ENCODE data around the gene LRRC3B.

Gene LRRC3B, protein sequence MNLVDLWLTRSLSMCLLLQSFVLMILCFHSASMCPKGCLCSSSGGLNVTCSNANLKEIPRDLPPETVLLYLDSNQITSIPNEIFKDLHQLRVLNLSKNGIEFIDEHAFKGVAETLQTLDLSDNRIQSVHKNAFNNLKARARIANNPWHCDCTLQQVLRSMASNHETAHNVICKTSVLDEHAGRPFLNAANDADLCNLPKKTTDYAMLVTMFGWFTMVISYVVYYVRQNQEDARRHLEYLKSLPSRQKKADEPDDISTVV

DNA sequence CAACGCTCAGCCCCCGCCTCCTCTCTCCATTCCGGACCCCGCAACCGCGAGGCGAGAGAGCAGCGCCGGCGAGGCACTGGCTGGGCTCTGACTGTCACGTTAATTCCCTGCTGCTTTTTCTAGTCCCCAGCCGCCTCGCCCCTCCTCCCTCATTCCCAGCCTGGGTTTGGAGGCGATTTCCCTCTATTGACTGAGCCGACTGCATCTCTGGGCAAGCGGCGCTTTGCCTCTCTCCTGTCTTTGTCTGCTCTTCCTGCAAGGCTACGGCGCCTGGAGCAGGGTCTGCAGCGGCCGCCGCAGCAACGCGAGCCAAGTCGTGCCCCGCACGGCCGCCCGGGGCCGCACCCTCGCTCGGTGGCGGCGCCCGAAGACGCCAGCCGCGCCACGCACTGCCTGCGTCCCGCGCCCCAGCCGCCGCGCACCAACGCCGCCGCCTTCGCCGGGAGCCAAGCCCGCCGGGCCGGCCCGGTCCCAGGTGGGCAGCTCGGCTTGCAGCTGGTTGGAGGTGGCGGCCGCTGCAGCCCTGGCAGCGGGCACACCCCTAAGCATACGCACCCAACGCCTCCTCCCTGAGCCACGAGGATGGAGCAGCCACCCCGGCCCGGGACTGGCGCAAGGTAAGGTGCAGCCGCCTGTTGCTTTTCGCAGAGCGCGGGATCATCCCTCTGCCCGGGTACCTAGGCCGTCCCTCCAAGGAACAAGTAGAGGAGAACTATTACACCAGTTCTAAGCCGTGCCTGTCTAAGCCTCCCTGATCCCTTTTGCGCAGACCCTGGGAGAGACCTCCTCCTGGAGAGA lies at the start of gene LRRC3B:
LRRC3B (plus strand) TSS at position 152 of the 798 bp plus-strand sequence. CDS start 86,901 bp downstream, outside the sequence.
- no peak within 1 kb of the TSS for H3K4me3 ChIP-seq (ENCODE audit: low read depth, low read length)
- H3K36me3 ChIP-seq (replicated peaks) = no peaks in the 10 kb centered on the region
- in situ Hi-C loops (cut with HindIII; ENCODE audit: low pct_ligation_motif_present, low sequenced_read_pairs) = no loop called here
- no peak for DNase-seq
- TF ChIP-seq, protein P1, sequence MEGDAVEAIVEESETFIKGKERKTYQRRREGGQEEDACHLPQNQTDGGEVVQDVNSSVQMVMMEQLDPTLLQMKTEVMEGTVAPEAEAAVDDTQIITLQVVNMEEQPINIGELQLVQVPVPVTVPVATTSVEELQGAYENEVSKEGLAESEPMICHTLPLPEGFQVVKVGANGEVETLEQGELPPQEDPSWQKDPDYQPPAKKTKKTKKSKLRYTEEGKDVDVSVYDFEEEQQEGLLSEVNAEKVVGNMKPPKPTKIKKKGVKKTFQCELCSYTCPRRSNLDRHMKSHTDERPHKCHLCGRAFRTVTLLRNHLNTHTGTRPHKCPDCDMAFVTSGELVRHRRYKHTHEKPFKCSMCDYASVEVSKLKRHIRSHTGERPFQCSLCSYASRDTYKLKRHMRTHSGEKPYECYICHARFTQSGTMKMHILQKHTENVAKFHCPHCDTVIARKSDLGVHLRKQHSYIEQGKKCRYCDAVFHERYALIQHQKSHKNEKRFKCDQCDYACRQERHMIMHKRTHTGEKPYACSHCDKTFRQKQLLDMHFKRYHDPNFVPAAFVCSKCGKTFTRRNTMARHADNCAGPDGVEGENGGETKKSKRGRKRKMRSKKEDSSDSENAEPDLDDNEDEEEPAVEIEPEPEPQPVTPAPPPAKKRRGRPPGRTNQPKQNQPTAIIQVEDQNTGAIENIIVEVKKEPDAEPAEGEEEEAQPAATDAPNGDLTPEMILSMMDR (IDR thresholded peaks at IDR 0.05; ENCODE audit: low read depth, low read length, missing control alignments) = no peak
- no peak within 1 kb of the TSS for H3K27ac ChIP-seq
- peaks cover 22% of the 10 kb centered on the region for H3K27me3 ChIP-seq (replicated peaks)

DNA sequence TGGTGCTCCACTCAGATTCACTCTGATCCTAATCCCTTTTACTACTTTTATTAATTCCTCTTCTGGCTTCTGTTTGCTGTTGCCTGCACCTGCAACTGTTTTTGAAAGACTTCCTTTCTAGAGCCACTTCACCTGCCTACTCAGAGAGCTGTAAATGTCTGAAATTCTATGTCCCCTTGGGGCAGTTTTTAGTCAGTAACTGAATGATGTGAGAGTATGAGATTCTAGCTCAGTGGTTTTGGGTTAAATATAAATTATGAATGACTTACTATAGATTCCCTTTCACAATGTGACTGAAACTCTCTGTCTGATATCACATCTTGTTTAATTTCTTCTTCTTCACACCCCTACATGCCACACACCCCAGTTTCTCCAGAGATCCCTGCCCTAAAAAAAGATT lies 47.8 kb upstream of the LRRC3B start:
- no peaks in the 10 kb centered on the region for H3K36me3 ChIP-seq (replicated peaks)
- in situ Hi-C loops (cut with HindIII; ENCODE audit: low pct_ligation_motif_present, low sequenced_read_pairs) = no loop called here
- no peak overlapping the region for H3K4me3 ChIP-seq (ENCODE audit: low read depth, low read length)
- H3K27ac ChIP-seq = no peak overlapping the region
- DNase-seq = no peak
- no peaks in the 10 kb centered on the region for H3K27me3 ChIP-seq (replicated peaks)
- TF ChIP-seq, protein P1 (IDR thresholded peaks at IDR 0.05; ENCODE audit: low read depth, low read length, missing control alignments) = no peak

DNA sequence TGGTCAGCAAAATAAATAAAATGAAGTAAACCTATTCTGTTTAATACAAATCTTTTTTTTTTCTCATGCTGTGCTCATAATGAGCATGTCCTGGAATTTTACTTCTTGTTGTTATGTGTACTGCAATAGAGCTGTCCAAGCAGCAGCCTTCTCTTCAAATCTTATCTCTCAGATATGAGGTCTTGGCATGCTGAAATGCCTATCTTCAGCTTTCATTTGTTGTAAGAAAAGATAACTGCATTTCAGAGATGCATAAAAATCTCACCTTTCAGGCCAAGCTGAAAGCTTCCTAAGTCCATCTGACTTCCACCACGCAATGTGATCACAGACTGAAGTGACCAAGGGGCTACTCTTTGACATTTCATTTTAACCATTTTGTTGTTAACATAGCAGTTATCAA lies 43.5 kb upstream of the LRRC3B start:
- DNase-seq = no peak
- H3K27ac ChIP-seq = no peak overlapping the region
- TF ChIP-seq, protein P1 (IDR thresholded peaks at IDR 0.05; ENCODE audit: low read depth, low read length, missing control alignments) = no peak
- no peaks in the 10 kb centered on the region for H3K27me3 ChIP-seq (replicated peaks)
- H3K4me3 ChIP-seq (ENCODE audit: low read depth, low read length) = no peak overlapping the region
- H3K36me3 ChIP-seq (replicated peaks) = no peaks in the 10 kb centered on the region
- in situ Hi-C loops (cut with HindIII; ENCODE audit: low pct_ligation_motif_present, low sequenced_read_pairs) = no loop called here

DNA sequence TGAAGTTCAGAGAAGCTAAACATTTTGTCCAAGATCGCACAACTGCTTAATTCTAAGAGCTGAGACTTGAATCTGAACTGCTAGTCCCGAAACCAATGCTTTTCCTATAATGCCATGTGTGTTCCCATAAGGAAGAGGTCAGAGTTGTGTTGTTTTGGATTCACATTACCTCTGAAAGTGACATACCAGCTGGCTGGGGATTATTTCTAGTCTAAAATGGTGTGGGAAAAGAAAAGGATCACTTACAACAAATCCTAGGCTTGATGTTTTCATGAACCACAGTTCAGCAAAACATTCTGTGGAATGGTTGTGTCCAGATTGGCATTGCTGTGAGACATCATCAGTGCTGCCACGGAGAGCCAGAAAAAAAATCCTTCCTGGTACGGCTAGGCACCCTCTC lies 35.0 kb upstream of the LRRC3B start:
- no peak overlapping the region for H3K4me3 ChIP-seq (ENCODE audit: low read depth, low read length)
- TF ChIP-seq, protein P1 (IDR thresholded peaks at IDR 0.05; ENCODE audit: low read depth, low read length, missing control alignments) = no peak
- no peak overlapping the region for H3K27ac ChIP-seq
- DNase-seq = no peak
- no peaks in the 10 kb centered on the region for H3K27me3 ChIP-seq (replicated peaks)
- H3K36me3 ChIP-seq (replicated peaks) = no peaks in the 10 kb centered on the region
- in situ Hi-C loops (cut with HindIII; ENCODE audit: low pct_ligation_motif_present, low sequenced_read_pairs) = no loop called here

DNA sequence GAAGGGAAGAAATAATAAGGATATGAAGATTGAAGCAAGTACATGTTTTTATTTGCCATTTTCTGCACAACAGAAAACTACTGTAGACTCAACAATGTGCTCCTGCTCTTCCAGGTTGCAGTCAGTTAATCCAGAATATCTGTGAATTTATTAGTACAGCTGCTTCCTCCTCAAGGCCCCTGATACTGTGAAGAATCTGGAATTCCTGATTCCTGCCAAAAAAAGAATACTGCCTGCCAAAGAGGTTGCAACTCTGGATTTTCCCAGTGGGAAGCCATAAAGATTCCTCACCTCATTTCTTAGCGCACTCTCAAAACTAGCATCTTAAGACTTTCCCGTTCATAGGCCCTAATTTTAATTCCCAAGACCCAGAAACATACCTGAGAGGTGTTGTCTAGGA lies 33.6 kb upstream of the LRRC3B start:
- Histone ChIP-seq H3K4me3 (ENCODE audit: low read depth, low read length) (no peak overlapping the region), H3K27me3 (replicated peaks) (no peaks in the 10 kb centered on the region), H3K27ac (no peak overlapping the region), H3K36me3 (replicated peaks) (no peaks in the 10 kb centered on the region)
- DNase-seq = no peak
- in situ Hi-C loops (cut with HindIII; ENCODE audit: low pct_ligation_motif_present, low sequenced_read_pairs) = no loop called here
- TF ChIP-seq, protein P1 (IDR thresholded peaks at IDR 0.05; ENCODE audit: low read depth, low read length, missing control alignments) = no peak

Measured in brain microvascular endothelial cell (primary cell).